Endodermal cell (in vitro differentiated cells): Measurements from ENCODE around the gene CLIC3. TPM values are rescaled to one million over a fixed set of nuclear protein-coding genes. Genes with fewer than 3 reads are reported as not detected.

Experiments used
- DNase-seq: peaks from one replicate; pipeline ENCODE4 v3.0.0-alpha.2; 2017
- H3K27ac ChIP-seq: 2 replicates; pipeline ENCODE4 v1.5.1; 2013; ENCODE audit warnings: mild to moderate bottlenecking, low read depth, low read length, moderate library complexity
- H3K27me3 ChIP-seq: 2 replicates; pipeline ENCODE4 v1.6.1; 2013; ENCODE audit warnings: mild to moderate bottlenecking, low read length, moderate library complexity; ENCODE audit not compliant: insufficient read depth, control insufficient read depth, poor library complexity, severe bottlenecking
- H3K36me3 ChIP-seq: 2 replicates; pipeline ENCODE4 v1.7.0; 2013; ENCODE audit warnings: mild to moderate bottlenecking, low read length, moderate library complexity; ENCODE audit not compliant: control insufficient read depth, insufficient read depth
- H3K4me1 ChIP-seq: one replicate; pipeline ENCODE4 v1.7.0; 2013; ENCODE audit warnings: low read length; ENCODE audit not compliant: control insufficient read depth, insufficient read depth
- H3K4me3 ChIP-seq: 2 replicates; pipeline ENCODE4 v1.5.1; 2013; ENCODE audit warnings: mild to moderate bottlenecking, low read length, moderate library complexity
- H3K9ac ChIP-seq: 2 replicates; pipeline ENCODE4 v1.6.1; 2013; ENCODE audit warnings: mild to moderate bottlenecking, low read length, moderate library complexity; ENCODE audit not compliant: poor library complexity, severe bottlenecking; ENCODE audit errors: extremely low read depth
- H3K9me3 ChIP-seq: 2 replicates; pipeline ENCODE4 v1.6.1; 2013; ENCODE audit warnings: mild to moderate bottlenecking, low read length, moderate library complexity; ENCODE audit not compliant: control insufficient read depth
- H3K27ac Mint-ChIP-seq: 2 replicates; pipeline ENCODE4 v1.8.0; 2020; ENCODE audit warnings: mixed read lengths
- H3K27me3 Mint-ChIP-seq: 2 replicates; pipeline ENCODE4 v1.8.0; 2021; ENCODE audit warnings: mild to moderate bottlenecking, mixed read lengths; ENCODE audit not compliant: insufficient read depth
- H3K36me3 Mint-ChIP-seq: 2 replicates; pipeline ENCODE4 v1.8.0; 2020; ENCODE audit warnings: low read depth, mixed read lengths
- H3K4me1 Mint-ChIP-seq: 2 replicates; pipeline ENCODE4 v1.8.0; 2020; ENCODE audit warnings: mixed read lengths
- H3K4me3 Mint-ChIP-seq: 2 replicates; pipeline ENCODE4 v1.8.0; 2020; ENCODE audit warnings: mild to moderate bottlenecking, moderate library complexity, mixed read lengths
- H3K9me3 Mint-ChIP-seq: 2 replicates; pipeline ENCODE4 v1.8.0; 2020; ENCODE audit warnings: mild to moderate bottlenecking, mixed read lengths
- CTCF ChIP-seq: fragments of 200-600 bp; sonication (generic); conservative IDR thresholded peaks from 2 replicates; pipeline ENCODE4 v1.5.0; 2021; ENCODE audit warnings: antibody characterized with exemption, mild to moderate bottlenecking
- WGBS, 2 experiments: methylation state at CpG; one replicate each; pipeline versions ENCODE4 v1.1.5 to v1.1.7; 2013; ENCODE audit warnings: missing lambda C conversion rate in 2 of 2, mixed read lengths in 1 of 2; ENCODE audit not compliant: insufficient coverage in 1 of 2, insufficient read length in 1 of 2; 5-methylcytosine and 5-hydroxymethylcytosine counted together
- total RNA-seq, 2 donors: library from RNA; stranded (reverse); fragmentation: NEBNext Ultra II Directional in 1 of 2; extraction: Animal tissue kit (Norgen Biotek cat#: 25700) in 1 of 2; gene quantifications; 2 replicates in 1 of 2; 3 replicates in 1 of 2; pipeline ENCODE4 v1.2.1, GENCODE V29; 2021

The CLIC3 gene
- total RNA-seq, 2 donors from 2014 or later, result 0.46 TPM; not detected in 1

- H3K27ac Mint-ChIP-seq, result no peak overlapping the region
- H3K27me3 Mint-ChIP-seq, result peaks cover 1% of the 10 kb centered on the region
- 91 to 92% methylated on average over 17 to 26 of the region's 26 CpGs for WGBS, 2 experiments
Observed at GRCh38 chr9:136964833-136965422, 31.4 kb downstream of the CLIC3 start.

GRCh38 chr9:136964171-136964689, 32.1 kb downstream of the CLIC3 start:
- no peaks in the 10 kb centered on the region for H3K36me3 Mint-ChIP-seq
- no peak overlapping the region for H3K4me3 ChIP-seq
- no peak overlapping the region for H3K27ac Mint-ChIP-seq
- H3K9ac ChIP-seq, result no peak overlapping the region
- no peaks in the 10 kb centered on the region for H3K9me3 Mint-ChIP-seq
- H3K27me3 Mint-ChIP-seq, result peaks cover 1% of the 10 kb centered on the region
- H3K9me3 ChIP-seq, result no peaks in the 10 kb centered on the region
- TF ChIP-seq CTCF, result no peak
- peaks cover 8% of the 10 kb centered on the region for H3K4me1 Mint-ChIP-seq
- WGBS, 2 experiments, result 88 to 89% methylated on average over 15 to 22 of the region's 22 CpGs
- no peak overlapping the region for H3K27ac ChIP-seq
- H3K27me3 ChIP-seq, result no peaks in the 10 kb centered on the region
- no peak overlapping the region for H3K4me3 Mint-ChIP-seq
- no peak for DNase-seq
- no peaks in the 10 kb centered on the region for H3K36me3 ChIP-seq
- no peaks in the 10 kb centered on the region for H3K4me1 ChIP-seq

More at GRCh38 chr9:136964833-136965422, 31.4 kb downstream of the CLIC3 start:
- no peak for DNase-seq
- H3K4me1 Mint-ChIP-seq, result peaks cover 8% of the 10 kb centered on the region
- Histone ChIP-seq H3K9me3 (no peaks in the 10 kb centered on the region), H3K27me3 (no peaks in the 10 kb centered on the region), H3K36me3 (no peaks in the 10 kb centered on the region), H3K4me3 (no peak overlapping the region), H3K9ac (no peak overlapping the region), H3K4me1 (no peaks in the 10 kb centered on the region), H3K27ac (no peak overlapping the region)
- no peak for TF ChIP-seq CTCF
- H3K4me3 Mint-ChIP-seq, result no peak overlapping the region
- H3K36me3 Mint-ChIP-seq, result no peaks in the 10 kb centered on the region
- no peaks in the 10 kb centered on the region for H3K9me3 Mint-ChIP-seq

- Mint-ChIP-seq H3K27ac (no peak overlapping the region), H3K36me3 (no peaks in the 10 kb centered on the region), H3K4me3 (no peak overlapping the region), H3K27me3 (peaks cover 1% of the 10 kb centered on the region), H3K9me3 (no peaks in the 10 kb centered on the region), H3K4me1 (peaks cover 8% of the 10 kb centered on the region)
- TF ChIP-seq CTCF, result no peak
- no peaks in the 10 kb centered on the region for H3K4me1 ChIP-seq
- no peak overlapping the region for H3K4me3 ChIP-seq
- no peak overlapping the region for H3K27ac ChIP-seq
- no peaks in the 10 kb centered on the region for H3K27me3 ChIP-seq
- DNase-seq, result no peak
- 88 to 89% methylated on average over 10 to 12 of the region's 12 CpGs for WGBS, 2 experiments
- H3K9ac ChIP-seq, result no peak overlapping the region
- no peaks in the 10 kb centered on the region for H3K36me3 ChIP-seq
- H3K9me3 ChIP-seq, result no peaks in the 10 kb centered on the region
Observed at GRCh38 chr9:136963751-136964150, 32.6 kb downstream of the CLIC3 start.
